ENCODE measurements around the gene TMEM250.
"Not testable (repeated sequence)": the region's sequence is repeated elsewhere in the genome, so short reads cannot be mapped to it uniquely, and the experiment has no call there.

Gene TMEM250

DNA sequence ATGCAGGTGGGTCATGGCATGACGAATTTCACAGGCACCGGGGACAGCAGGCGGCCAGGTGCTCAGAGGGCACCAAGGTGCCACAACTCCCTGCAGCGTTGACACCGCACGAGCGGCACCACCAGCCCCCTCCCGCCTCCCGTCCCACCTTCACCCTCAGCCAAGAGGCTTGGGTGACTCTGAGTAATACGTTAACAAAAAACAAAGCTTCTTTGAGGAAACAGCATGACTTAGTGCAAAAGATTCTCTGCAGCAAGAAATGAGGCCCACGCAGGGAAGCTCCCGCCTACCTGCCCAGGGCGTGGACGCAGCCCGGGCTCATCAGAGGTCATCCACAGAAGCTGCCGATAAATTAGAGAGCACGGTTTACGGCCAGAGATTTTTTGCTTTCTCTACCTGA, 4.1 kb downstream of the TMEM250 start:
- no peak overlapping the region for H3K4me3 ChIP-seq (ENCODE audit: low read depth, low read length)

- H3K4me3 ChIP-seq (ENCODE audit: low read depth, low read length), result no peak overlapping the region
Observed at GRCh38 chr9:136112541-136112940, 6.1 kb downstream of the TMEM250 start.

DNA sequence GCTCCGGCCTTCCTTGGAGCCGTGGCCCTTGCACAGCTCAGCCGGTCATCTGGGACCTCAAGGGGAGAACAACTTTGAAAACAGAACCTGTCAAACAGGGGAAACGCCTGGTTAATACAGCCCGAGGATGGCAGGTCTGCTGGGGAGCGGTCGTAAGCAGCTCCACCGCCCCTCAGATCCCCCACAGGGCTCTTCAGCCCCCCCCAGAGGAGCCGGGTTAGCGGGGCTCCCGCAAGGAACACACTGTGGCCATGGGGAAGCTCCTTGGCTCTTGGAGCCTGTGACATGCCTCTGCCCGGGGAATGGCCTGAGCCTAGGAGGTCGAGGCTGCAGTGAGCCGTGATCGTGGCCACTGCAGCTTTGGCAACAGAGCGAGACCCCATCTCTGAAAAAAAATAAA, 6.8 kb downstream of the TMEM250 start:
- H3K4me3 ChIP-seq (ENCODE audit: low read depth, low read length), result no peak overlapping the region

- H3K4me3 ChIP-seq (ENCODE audit: low read depth, low read length), result no peak overlapping the region
Observed at GRCh38 chr9:136111190-136111589, 7.5 kb downstream of the TMEM250 start.

GRCh38 chr9:136110082-136111061, 8.3 kb downstream of the TMEM250 start:
- no peak overlapping the region for H3K4me3 ChIP-seq (ENCODE audit: low read depth, low read length)

DNA sequence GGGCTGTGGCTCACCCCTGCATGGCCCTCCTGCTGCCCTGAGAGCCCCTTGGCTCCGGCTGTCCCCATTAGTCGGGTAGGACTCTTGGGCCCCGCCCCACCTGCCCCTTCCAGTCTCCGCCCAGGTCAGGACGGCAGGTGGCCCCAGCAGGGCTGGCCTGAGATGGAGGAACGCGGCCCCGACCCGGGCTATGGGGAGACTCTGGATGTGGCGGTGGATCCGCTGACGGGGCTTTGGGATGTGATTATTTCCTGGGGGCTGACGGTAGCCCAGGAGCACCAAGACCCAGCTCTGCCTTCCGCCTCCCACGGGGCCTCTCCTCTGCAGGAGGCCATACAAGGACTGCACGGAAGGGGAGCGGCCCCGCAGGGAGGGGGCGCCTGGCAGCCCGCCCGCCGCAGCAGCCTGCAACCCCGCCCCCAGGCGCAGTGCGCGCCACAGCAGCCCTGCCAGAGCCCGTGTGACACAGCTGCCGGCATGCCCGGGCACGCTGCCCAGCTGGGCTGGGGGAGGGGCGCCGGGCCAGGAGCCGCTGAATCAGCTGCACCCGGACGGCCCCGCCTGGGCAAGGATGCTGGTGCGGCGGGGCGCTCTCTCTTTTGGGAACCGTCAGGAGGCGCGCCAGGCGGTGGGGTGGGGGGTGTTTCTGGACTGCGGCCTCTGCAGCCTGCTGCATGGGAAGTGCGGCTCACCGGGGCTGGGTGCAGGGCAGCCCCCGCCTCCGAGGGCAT, 9.2 kb downstream of the TMEM250 start:
- no peak overlapping the region for H3K4me3 ChIP-seq (ENCODE audit: low read depth, low read length)

GRCh38 chr9:136108648-136109266, 9.9 kb downstream of the TMEM250 start:
- H3K4me3 ChIP-seq (ENCODE audit: low read depth, low read length), result no peak overlapping the region

DNA sequence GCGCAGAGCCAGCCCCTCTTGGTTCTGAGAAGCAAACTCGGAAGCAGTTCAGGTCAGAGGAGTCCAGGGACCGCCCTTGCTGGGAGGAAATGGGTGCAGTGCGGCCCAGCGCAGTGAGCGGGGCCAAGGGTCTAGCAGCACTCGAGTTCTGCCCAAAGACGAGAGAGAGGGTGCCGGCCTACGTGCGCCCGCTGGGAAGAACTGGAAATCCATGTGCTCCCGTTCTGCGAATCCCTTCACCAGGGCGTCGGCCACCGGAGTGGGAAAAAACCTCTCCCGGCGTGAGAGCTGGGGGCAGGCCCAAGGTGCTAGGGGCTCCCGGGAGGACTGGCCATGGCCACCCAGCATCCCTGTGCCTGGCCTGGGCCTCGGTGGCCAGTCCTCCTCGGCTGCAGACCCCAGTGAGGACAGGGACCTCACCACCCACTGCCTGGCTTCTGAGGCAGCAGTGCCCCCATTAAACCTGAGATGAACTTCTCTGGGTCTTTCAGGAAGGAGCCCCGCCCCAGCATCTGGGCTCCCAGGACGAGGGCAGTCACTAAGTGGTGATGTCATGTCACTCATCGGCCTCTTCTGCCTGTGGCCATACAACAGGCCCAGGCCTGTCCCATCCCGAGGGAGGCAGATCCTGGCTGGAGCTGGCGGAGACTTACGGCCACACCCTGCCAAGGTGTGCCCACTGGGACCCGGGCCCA, 10.6 kb downstream of the TMEM250 start:
- no peak overlapping the region for H3K4me3 ChIP-seq (ENCODE audit: low read depth, low read length)

GRCh38 chr9:136107155-136107952, 11.3 kb downstream of the TMEM250 start:
- H3K4me3 ChIP-seq (ENCODE audit: low read depth, low read length), result no peak overlapping the region

DNA sequence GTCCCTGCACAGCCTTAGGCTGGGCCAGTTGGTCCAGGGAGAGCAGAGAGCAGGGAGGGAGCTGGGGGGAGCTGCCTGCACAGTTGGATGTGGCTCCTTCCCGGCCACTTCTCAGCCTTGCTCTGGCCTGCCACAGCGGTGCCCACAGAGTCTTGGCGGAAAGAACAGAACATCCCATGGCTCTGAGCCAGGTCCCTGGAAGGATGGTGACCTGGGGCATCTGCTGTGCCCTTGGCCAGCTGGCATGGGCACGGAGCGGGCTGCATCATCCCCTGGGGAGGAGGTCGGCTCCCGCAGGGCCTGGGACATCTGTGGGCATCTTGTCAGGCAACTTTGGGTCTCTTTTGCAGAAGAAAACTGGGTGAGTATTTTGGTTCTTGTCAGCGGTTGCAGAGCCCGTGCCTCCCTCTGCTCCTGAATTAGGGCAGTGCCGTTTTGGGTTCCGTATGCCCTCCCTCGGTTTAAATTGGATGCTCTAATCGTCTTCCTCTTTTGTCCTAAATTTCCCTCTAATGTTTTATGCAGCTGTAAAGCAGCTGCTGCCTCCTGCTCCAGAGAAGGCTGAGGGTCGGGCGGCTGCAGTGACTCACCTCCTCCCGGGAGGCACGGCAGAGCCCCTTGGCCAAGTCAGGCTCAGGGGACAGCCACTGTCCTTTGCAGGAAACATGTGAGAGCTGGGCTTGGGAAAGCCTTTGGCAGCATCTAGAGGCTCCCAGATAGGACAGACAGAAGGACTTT, 13.1 kb downstream of the TMEM250 start:
- no peak overlapping the region for H3K4me3 ChIP-seq (ENCODE audit: low read depth, low read length)

DNA sequence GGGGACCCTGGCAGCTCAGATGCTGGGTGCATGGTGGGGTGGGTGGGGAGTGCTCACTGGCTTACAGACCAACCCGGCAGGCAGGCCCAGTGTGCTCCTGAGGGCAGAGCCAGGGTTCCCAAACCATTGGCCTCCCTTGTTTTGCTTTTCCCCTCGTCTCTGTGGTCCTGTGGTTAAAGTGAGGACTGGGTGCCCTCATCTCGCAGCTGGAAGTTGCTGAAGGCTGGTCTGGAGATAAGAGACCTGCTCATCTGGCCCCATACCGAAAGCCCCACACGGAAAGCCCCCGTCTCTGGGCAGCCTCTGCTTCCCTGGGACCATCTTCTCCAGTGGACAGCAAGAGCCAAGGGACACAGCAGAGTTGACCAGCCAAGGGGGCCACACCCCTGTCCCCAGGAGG, 13.8 kb downstream of the TMEM250 start:
- H3K4me3 ChIP-seq (ENCODE audit: low read depth, low read length), result no peak overlapping the region

GRCh38 chr9:136104488-136104800, 14.2 kb downstream of the TMEM250 start:
- no peak overlapping the region for H3K4me3 ChIP-seq (ENCODE audit: low read depth, low read length)

DNA sequence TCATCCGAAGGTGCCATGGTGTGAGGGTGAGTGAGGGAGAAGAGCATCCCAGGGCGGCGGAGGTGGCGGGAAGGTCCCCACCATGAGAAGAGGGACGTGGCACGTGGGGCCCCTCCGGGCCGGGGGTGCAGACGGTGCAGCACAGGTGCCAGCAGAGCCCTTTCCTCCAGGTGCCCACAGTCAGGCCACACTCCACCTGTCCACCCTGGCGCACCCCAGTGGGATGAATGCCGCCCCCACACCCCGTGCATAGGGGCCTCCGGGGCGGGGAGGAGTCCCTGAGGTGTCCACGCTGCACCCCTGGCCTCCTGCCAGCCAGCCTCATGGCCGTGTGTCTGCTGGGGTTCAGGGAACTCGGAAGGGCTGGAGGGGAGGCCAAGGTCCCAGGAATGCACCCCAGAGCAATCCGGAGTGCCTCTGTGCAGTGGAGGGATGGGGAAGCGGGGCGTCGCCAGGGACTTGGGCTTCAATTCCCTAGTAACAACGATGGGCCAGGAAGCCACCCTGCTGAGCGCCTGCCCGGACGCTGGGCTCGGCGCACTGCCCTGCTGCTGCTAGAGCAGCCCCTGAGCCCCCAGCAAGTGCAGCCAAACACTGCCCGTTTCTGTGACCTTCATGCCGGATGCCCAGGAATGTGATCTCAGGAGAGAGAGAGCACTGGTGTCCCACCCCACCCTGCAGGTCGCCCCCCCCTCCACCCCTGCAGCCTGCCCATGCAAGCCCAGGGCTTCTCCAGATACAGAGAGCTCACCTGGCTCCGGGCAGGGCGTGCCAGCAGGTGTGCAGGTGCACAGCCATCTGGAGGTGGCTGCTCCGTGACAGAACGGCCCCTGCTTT, 14.8 kb downstream of the TMEM250 start:
- no peak overlapping the region for H3K4me3 ChIP-seq (ENCODE audit: low read depth, low read length)

DNA sequence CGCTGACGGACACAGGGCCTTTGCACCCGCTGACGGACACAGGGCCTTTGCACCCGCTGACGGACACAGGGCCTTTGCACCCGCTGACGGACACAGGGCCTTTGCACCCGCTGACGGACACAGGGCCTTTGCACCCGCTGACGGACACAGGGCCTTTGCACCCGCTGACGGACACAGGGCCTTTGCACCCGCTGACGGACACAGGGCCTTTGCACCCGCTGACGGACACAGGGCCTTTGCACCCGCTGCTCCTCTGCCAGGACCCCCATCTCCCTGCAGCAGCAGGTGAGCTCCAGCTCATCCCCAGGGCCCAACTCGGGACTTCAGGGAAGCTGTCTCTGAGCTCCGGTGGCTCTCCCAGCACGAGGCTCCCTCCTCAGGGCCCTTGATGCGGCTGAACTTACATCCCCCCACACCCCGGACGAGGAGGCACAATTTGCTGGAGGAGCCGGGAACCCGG, 17.0 kb downstream of the TMEM250 start:
- not testable (repeated sequence) for H3K4me3 ChIP-seq (ENCODE audit: low read depth, low read length)

- no peak overlapping the region for H3K4me3 ChIP-seq (ENCODE audit: low read depth, low read length)
Observed at GRCh38 chr9:136100700-136101614, 17.7 kb downstream of the TMEM250 start.

DNA sequence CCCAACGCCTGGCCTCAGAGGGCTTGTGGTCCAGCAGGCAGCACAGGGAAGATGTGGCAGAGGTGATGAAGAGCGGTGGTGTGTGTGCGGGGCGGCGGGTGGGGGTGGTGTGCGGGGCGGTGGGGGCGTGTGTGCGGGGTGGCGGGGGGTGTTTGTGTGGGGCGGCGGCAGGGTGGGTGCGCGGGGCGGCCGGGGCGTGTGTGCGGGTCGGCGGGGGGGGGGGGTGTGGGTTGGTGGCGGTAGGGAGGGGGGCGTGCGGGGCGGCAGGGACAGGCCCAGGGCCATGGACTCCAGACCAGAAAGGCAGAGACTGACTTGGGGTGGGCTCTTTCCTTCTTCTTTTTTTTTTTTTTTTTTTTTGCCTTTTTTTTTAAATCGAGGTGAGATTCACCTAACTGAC, 19.1 kb downstream of the TMEM250 start:
- H3K4me3 ChIP-seq (ENCODE audit: low read depth, low read length), result no peak overlapping the region

GRCh38 chr9:136098844-136099243, 19.8 kb downstream of the TMEM250 start:
- no peak overlapping the region for H3K4me3 ChIP-seq (ENCODE audit: low read depth, low read length)

DNA sequence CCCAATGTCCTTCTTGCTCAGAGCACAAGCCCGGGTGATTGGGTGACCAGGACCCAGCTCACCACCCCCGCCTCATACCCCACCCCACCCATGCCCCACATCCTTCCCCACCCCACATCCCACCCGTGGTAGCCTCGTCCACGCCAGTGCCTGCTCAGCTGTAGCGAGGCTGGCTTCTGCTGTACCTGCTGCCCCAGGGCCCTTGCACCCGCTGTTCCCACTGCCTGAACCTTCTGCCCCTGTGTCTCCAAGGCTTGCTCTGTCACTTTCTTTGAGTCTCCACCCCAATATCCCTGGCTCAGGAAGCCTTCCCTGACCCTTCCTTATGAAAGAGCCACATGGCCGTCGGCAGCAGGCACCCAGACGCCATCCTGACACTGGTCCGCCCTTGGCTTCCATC, 20.5 kb downstream of the TMEM250 start:
- no peak overlapping the region for H3K4me3 ChIP-seq (ENCODE audit: low read depth, low read length)
